PC-9 (cell line): ENCODE results near the gene EBPL. TPM values are rescaled to one million over a fixed set of nuclear protein-coding genes. Genes with fewer than 3 reads are reported as not detected.
"Not testable (repeated sequence)": the region's sequence is repeated elsewhere in the genome, so short reads cannot be mapped to it uniquely, and the experiment has no call there.

Source experiments
- BruUV-seq: library from RNA; stranded (reverse); fragments of 400-500 nt; replicated peaks from 2 replicates; lab custom pipeline; 2021; lab: Mats Ljungman, UMichigan
- CTCF ChIA-PET: fragments of 300-600 bp; sonication (Branson Sonifier 250); formaldehyde crosslinking; loops from one replicate; lab custom pipeline; 2022; ENCODE audit warnings: antibody characterized with exemption; lab: Charles Lee
- POLR2A ChIA-PET: fragments of 300-600 bp; sonication (Branson Sonifier 250); formaldehyde crosslinking; loops from one replicate; lab custom pipeline; 2022; ENCODE audit warnings: antibody characterized with exemption; ENCODE audit not compliant: unreplicated experiment; lab: Charles Lee
- DNase-seq, 2 experiments: peaks; one replicate each; pipeline versions ENCODE4 v3.0.0 to v3.0.0-alpha.2; 2015 to 2022; ENCODE audit warnings: mixed read lengths in 1 of 2
- H2AFZ ChIP-seq: fragments of 200-600 bp; sonication (generic); 2 replicates; pipeline ENCODE4 v1.8.1; 2017; ENCODE audit warnings: antibody characterized with exemption
- H3F3A ChIP-seq: fragments of 200-600 bp; sonication (generic); 2 replicates; pipeline ENCODE4 v1.8.1; 2017; ENCODE audit warnings: antibody characterized with exemption, mild to moderate bottlenecking, low read depth; ENCODE audit not compliant: insufficient read depth
- H3K27ac ChIP-seq: fragments of 200-600 bp; sonication (generic); 2 replicates; pipeline ENCODE4 v1.6.1; 2016; ENCODE audit warnings: mixed run types
- H3K27me3 ChIP-seq: fragments of 200-600 bp; sonication (generic); 2 replicates; pipeline ENCODE4 v1.6.1; 2016; ENCODE audit warnings: low read depth, mixed run types; ENCODE audit not compliant: insufficient read depth
- H3K36me3 ChIP-seq: fragments of 200-600 bp; sonication (generic); 2 replicates; pipeline ENCODE4 v1.6.1; 2016; ENCODE audit warnings: low read depth, mixed run types
- H3K4me1 ChIP-seq: fragments of 200-600 bp; sonication (generic); replicated peaks from 2 replicates; pipeline ENCODE4 v1.6.1; 2016; ENCODE audit warnings: mixed run types; ENCODE audit not compliant: insufficient read depth
- H3K4me2 ChIP-seq: fragments of 200-600 bp; sonication (generic); 2 replicates; pipeline ENCODE4 v1.6.1; 2017; ENCODE audit warnings: mixed run types
- H3K4me3 ChIP-seq: fragments of 200-600 bp; sonication (generic); 2 replicates; pipeline ENCODE4 v1.6.1; 2016; ENCODE audit warnings: mixed run types
- H3K79me2 ChIP-seq: fragments of 200-600 bp; sonication (generic); 2 replicates; pipeline ENCODE4 v1.6.1; 2017; ENCODE audit warnings: low read depth, mixed run types
- H3K9me2 ChIP-seq: fragments of 200-600 bp; sonication (generic); 2 replicates; pipeline ENCODE4 v1.8.1; 2017; ENCODE audit warnings: mild to moderate bottlenecking; ENCODE audit not compliant: insufficient read depth
- H3K9me3 ChIP-seq: fragments of 200-600 bp; sonication (generic); 2 replicates; pipeline ENCODE4 v1.8.1; 2016; ENCODE audit warnings: low read depth; ENCODE audit not compliant: insufficient read depth
- H4K20me1 ChIP-seq: fragments of 200-600 bp; sonication (generic); 2 replicates; pipeline ENCODE4 v1.8.1; 2017; ENCODE audit not compliant: insufficient read depth
- EZH2 ChIP-seq: fragments of 200-600 bp; sonication (generic); IDR thresholded peaks from 2 replicates; pipeline ENCODE4 v1.8.0; 2017; ENCODE audit warnings: antibody characterized with exemption, low read depth
- intact Hi-C: fragments of 100-400 bp; cut with micrococcal nuclease; formaldehyde crosslinking; loops from one replicate; pipeline ENCODE4 v1.10.0; 2022; ENCODE audit not compliant: unreplicated experiment
- total RNA-seq: library from RNA; stranded (reverse); gene quantifications from 2 replicates; pipeline ENCODE4 v1.2.3, GENCODE V29; 2021
- TF ChIP-seq, protein P1 (sequence below): fragments of 200-600 bp; sonication (generic); conservative IDR thresholded peaks from 2 replicates; pipeline ENCODE4 v1.6.1; 2017; ENCODE audit warnings: mixed run types, antibody characterized with exemption, mild to moderate bottlenecking, moderate library complexity

The EBPL gene
- total RNA-seq, 1 experiment from 2014 or later, result 77.0 TPM

DNA sequence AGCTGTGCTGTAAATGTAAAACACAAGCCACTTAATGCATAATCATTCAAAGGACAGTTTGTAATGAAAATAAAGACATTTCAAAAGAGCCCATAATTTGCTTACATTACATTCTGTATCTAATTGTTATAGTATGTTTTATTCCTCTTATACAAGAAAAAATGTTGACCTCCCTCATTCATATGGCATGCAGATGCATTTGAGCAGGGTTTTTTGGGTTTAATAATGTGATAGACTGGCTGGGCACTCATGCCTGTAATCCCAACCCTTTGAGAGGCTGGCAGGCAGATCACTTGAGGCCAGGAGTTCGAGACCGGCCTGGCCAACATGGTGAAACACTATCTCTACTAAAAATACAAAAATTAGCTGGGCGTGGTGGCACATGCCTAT, 74.6 kb downstream of the EBPL start:
- Histone ChIP-seq H3K4me2 (no peak overlapping the region), H3K79me2 (no peaks in the 10 kb centered on the region), H3F3A (no peaks in the 10 kb centered on the region; the same call in 1 of the 2 replicates), H3K27ac (no peak overlapping the region), H3K27me3 (no peaks in the 10 kb centered on the region), H3K9me2 (no peaks in the 10 kb centered on the region), H2AFZ (no peak overlapping the region), H3K9me3 (no peaks in the 10 kb centered on the region), H3K36me3 (no peaks in the 10 kb centered on the region), H3K4me3 (no peak overlapping the region), H3K4me1 (no peaks in the 10 kb centered on the region), H4K20me1 (no peaks in the 10 kb centered on the region)
- TF ChIP-seq, protein P1, sequence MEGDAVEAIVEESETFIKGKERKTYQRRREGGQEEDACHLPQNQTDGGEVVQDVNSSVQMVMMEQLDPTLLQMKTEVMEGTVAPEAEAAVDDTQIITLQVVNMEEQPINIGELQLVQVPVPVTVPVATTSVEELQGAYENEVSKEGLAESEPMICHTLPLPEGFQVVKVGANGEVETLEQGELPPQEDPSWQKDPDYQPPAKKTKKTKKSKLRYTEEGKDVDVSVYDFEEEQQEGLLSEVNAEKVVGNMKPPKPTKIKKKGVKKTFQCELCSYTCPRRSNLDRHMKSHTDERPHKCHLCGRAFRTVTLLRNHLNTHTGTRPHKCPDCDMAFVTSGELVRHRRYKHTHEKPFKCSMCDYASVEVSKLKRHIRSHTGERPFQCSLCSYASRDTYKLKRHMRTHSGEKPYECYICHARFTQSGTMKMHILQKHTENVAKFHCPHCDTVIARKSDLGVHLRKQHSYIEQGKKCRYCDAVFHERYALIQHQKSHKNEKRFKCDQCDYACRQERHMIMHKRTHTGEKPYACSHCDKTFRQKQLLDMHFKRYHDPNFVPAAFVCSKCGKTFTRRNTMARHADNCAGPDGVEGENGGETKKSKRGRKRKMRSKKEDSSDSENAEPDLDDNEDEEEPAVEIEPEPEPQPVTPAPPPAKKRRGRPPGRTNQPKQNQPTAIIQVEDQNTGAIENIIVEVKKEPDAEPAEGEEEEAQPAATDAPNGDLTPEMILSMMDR, result no peak
- TF ChIP-seq EZH2, result no peak
- no peak for DNase-seq
- no TSS peak for BruUV-seq
- intact Hi-C loops, result no loop called here
- ChIA-PET POLR2A (interaction anchor here (0.8 kb wide), 1 partner anchor 175 kb away, joined by 5 read pairs; no protein-coding TSS in a partner anchor), CTCF (interaction anchor here (0.6 kb wide), 1 partner anchor 322 kb away, joined by 3 read pairs; no protein-coding TSS in a partner anchor)

DNA sequence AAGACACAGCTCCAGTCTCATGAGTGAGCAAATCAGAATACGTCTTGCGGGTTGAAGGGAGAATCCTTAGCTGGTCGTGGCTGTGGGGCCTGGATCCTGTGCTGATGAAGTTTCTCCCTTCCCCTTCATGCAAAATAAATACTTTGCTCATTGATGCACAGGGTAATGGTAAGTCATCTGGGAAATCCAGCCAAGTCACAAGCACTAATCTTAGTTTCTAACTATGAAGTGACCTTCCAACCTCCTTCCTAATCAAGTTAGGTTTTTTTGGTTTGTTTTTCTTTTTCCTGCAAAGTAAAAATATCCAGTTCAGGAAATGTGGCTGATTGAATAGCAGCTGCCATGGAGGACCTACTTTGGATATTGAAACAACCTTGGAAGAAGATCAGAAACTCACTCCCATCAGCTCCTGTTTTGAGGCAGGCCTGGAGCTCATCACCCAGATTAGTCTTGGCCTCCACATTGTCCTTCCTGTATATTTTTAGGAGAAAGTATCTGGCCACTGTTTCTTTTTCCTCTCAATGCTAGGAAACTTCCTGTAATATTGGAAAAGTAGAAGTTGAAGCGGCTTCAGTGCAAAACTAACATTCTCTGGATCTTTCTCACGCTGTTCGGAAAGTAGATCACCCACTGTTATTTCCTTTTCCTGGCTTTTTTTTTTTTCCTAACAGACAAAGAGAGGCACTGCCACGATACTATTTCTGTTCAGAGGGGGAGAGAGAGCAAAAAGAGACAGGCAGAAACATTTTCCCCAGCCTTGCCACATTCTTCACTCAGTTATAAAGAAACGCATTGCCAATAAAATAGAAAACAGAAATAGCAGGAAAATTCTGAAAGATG, 75.2 kb downstream of the EBPL start:
- no peak overlapping the region for H2AFZ ChIP-seq
- intact Hi-C loops, result no loop called here

DNA sequence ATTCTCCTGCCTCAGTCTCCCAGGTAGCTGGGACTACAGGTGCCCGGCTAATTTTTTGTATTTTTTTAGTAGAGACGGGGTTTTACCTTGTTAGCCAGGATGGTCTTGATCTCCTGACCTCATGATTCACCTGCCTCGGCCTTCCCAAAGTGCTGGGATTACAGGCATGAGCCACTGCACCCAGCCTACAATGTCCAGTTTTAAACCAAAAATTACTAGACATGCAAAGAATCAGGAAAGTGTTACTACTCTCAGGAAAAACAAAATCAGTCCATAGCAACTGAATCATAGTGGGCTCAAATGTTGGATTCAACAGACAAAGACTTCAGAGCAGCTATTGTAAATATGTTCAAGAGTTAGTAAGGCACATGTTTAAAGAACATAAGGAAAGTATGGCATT, 79.2 kb downstream of the EBPL start:
- H2AFZ ChIP-seq, CTCF ChIA-PET, POLR2A ChIA-PET: not testable (repeated sequence)

More for the DNA sequence above, 75.2 kb downstream of the EBPL start:
- Histone ChIP-seq H3K4me2 (no peak overlapping the region), H4K20me1 (no peaks in the 10 kb centered on the region), H3K36me3 (no peaks in the 10 kb centered on the region), H3K79me2 (no peaks in the 10 kb centered on the region), H3K27ac (no peak overlapping the region), H3F3A (no peaks in the 10 kb centered on the region; the same call in 1 of the 2 replicates), H3K4me3 (no peak overlapping the region), H3K27me3 (no peaks in the 10 kb centered on the region), H3K4me1 (no peaks in the 10 kb centered on the region), H3K9me2 (no peaks in the 10 kb centered on the region), H3K9me3 (no peaks in the 10 kb centered on the region)
- ChIA-PET CTCF (no interaction called here), POLR2A (no interaction called here)
- TF ChIP-seq, protein P1, result no peak
- TF ChIP-seq EZH2, result no peak
- no TSS peak for BruUV-seq
- no peak for DNase-seq

More for the DNA sequence above, 79.2 kb downstream of the EBPL start:
- H3K9me3 ChIP-seq, H3K27me3 ChIP-seq, intact Hi-C loops, BruUV-seq, H4K20me1 ChIP-seq, H3K79me2 ChIP-seq, H3K9me2 ChIP-seq, DNase-seq, H3K36me3 ChIP-seq, H3K4me2 ChIP-seq, H3K27ac ChIP-seq, H3K4me1 ChIP-seq, H3F3A ChIP-seq, H3K4me3 ChIP-seq: not testable (repeated sequence)

Other genes starting within 250 kb of the EBPL start
- gene CAB39L, start 247.4 kb downstream of the EBPL start, total RNA-seq, result 10.2 and 10.7 TPM in 2 replicates
- 5.2 and 6.9 TPM in 2 replicates for gene SETDB2, start 247.2 kb downstream of the EBPL start, total RNA-seq
- 15.2 and 25.2 TPM in 2 replicates for gene PHF11, start 195.5 kb downstream of the EBPL start, total RNA-seq
- 14.6 and 16.1 TPM in 2 replicates for gene RCBTB1, start 105.9 kb downstream of the EBPL start, total RNA-seq
- 3.5 and 3.7 TPM in 2 replicates for gene ARL11, start 63.0 kb downstream of the EBPL start, total RNA-seq
- 21.2 and 35.0 TPM in 2 replicates for gene KPNA3, start 101.2 kb upstream of the EBPL start, total RNA-seq
- 5.3 and 6.4 TPM in 2 replicates for gene SPRYD7, start 244.9 kb upstream of the EBPL start, total RNA-seq